OCI-LY3 (cell line): ENCODE results near the gene INKA1.
"Not testable (repeated sequence)": the region's sequence is repeated elsewhere in the genome, so short reads cannot be mapped to it uniquely, and the experiment has no call there.

Experiments used
- CTCF ChIP-seq: fragments of 200-600, 300-600 bp; sonication (generic); IDR thresholded peaks from 2 replicates; pipeline ENCODE4 v1.5.1; 2014; ENCODE audit warnings: antibody characterized with exemption, low read length, low read depth
- EZH2phosphoT487 ChIP-seq: fragments of 200-600 bp; shearing (Covaris generic); IDR thresholded peaks from 2 replicates; pipeline ENCODE4 v1.6.1; 2018; ENCODE audit warnings: antibody characterized with exemption, mixed run types, low read depth

- not testable (repeated sequence) for TF ChIP-seq CTCF, EZH2phosphoT487
Observed at GRCh38 chr3:49782277-49782676, 20.8 kb upstream of the INKA1 start.
